ENCODE measurements around the gene DGLUCY.

GRCh38 chr14:91082282-91082681, 31.6 kb upstream of the DGLUCY start:
- TF ChIP-seq, protein P1, sequence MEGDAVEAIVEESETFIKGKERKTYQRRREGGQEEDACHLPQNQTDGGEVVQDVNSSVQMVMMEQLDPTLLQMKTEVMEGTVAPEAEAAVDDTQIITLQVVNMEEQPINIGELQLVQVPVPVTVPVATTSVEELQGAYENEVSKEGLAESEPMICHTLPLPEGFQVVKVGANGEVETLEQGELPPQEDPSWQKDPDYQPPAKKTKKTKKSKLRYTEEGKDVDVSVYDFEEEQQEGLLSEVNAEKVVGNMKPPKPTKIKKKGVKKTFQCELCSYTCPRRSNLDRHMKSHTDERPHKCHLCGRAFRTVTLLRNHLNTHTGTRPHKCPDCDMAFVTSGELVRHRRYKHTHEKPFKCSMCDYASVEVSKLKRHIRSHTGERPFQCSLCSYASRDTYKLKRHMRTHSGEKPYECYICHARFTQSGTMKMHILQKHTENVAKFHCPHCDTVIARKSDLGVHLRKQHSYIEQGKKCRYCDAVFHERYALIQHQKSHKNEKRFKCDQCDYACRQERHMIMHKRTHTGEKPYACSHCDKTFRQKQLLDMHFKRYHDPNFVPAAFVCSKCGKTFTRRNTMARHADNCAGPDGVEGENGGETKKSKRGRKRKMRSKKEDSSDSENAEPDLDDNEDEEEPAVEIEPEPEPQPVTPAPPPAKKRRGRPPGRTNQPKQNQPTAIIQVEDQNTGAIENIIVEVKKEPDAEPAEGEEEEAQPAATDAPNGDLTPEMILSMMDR (IDR thresholded peaks at IDR 0.05): no peak
- TF ChIP-seq POLR2A (IDR thresholded peaks at IDR 0.05): no peak

Data from Peyer's patch (tissue), 4 donors.